Measurements from ENCODE around the gene CAPS2. TPM values are rescaled to one million over a fixed set of nuclear protein-coding genes. Genes with fewer than 3 reads are reported as not detected.

The CAPS2 gene
- total and polyA plus RNA-seq, 10 of the 15 experiments (the other 5 are each of a cell fraction or from before 2014, with no cell fraction given) = 2.0 to 6.4 (median 4.2) TPM

- DNase-seq (ENCODE audit: low read depth, low spot score) = no peak
- Histone ChIP-seq H3K4me3 (no peak overlapping the region), H3K36me3 (ENCODE audit: control insufficient read depth in 2 of 2, insufficient read depth in 2 of 2, low read length in 1 of 2) (no peaks in the 10 kb centered on the region), H3K79me2 (ENCODE audit: control insufficient read depth, insufficient read depth, low read length) (no peaks in the 10 kb centered on the region), H3K27me3 (replicated peaks in 1 of 2; ENCODE audit: control insufficient read depth in 2 of 2, insufficient read depth in 2 of 2, low read length in 1 of 2) (no peaks in the 10 kb centered on the region), H3K27ac (ENCODE audit: control insufficient read depth, insufficient read depth) (no peak overlapping the region), H4K20me1 (ENCODE audit: control insufficient read depth, insufficient read depth) (no peaks in the 10 kb centered on the region), H3K4me1 (ENCODE audit: control insufficient read depth, insufficient read depth, low read length) (no peaks in the 10 kb centered on the region), H3K9me3 (replicated peaks; ENCODE audit: control insufficient read depth, insufficient read depth, low read length) (no peaks in the 10 kb centered on the region), H3K9ac (ENCODE audit: control insufficient read depth, insufficient read depth, low read length) (no peak overlapping the region), H3K4me2 (ENCODE audit: control insufficient read depth, insufficient read depth) (no peak overlapping the region), H2AFZ (ENCODE audit: control insufficient read depth, low read depth, low read length) (no peak overlapping the region)
- ChIA-PET RAD21 (ENCODE audit: unreplicated experiment) (no interaction called here), SMC1A (ENCODE audit: uncharacterized antibody, unreplicated experiment) (no interaction called here), CTCF (no interaction called here), POLR2A (no interaction called here)
- BruUV-seq (replicated peaks) = no TSS peak
- TF ChIP-seq MYC (IDR thresholded peaks at IDR 0.05; ENCODE audit: insufficient read depth, insufficient read length, insufficient replicate concordance, low read length, severe bottlenecking) = no peak
- no peak for TF ChIP-seq FOXK2 (IDR thresholded peaks at IDR 0.05)
- TF ChIP-seq E2F4 (IDR thresholded peaks at IDR 0.05; ENCODE audit: low read depth, low read length) = no peak
- no peak for TF ChIP-seq HDAC2 (IDR thresholded peaks at IDR 0.05)
- no peak for TF ChIP-seq SMAD1 (IDR thresholded peaks at IDR 0.05; ENCODE audit: low read depth, partially characterized antibody)
- no peak for TF ChIP-seq EP300 (IDR thresholded peaks at IDR 0.05; ENCODE audit: borderline replicate concordance in 1 of 2, control insufficient read depth in 1 of 2, low read depth in 2 of 2, low read length in 2 of 2)
- TF ChIP-seq JUND (IDR thresholded peaks at IDR 0.05; ENCODE audit: low read depth, low read length) = no peak
- TF ChIP-seq ZNF217 (IDR thresholded peaks at IDR 0.05) = no peak
- TF ChIP-seq MTA3 (IDR thresholded peaks at IDR 0.05; ENCODE audit: borderline replicate concordance, low read length) = no peak
- TF ChIP-seq NKRF (conservative IDR thresholded peaks at IDR 0.05) = no peak
- no peak for TF ChIP-seq NFYA (IDR thresholded peaks at IDR 0.05; ENCODE audit: borderline replicate concordance, low read depth, low read length)
- no peak for FAIRE-seq
- ATAC-seq = no peak
- in situ Hi-C loops (cut with MboI) = no loop called here
- intact Hi-C loops (cut with micrococcal nuclease; ENCODE audit: unreplicated experiment) = no loop called here
Measured at GRCh38 chr12:75245108-75245507, 85.0 kb downstream of the CAPS2 start.
